ENCODE data around the gene STARD10.

The STARD10 gene

DNA sequence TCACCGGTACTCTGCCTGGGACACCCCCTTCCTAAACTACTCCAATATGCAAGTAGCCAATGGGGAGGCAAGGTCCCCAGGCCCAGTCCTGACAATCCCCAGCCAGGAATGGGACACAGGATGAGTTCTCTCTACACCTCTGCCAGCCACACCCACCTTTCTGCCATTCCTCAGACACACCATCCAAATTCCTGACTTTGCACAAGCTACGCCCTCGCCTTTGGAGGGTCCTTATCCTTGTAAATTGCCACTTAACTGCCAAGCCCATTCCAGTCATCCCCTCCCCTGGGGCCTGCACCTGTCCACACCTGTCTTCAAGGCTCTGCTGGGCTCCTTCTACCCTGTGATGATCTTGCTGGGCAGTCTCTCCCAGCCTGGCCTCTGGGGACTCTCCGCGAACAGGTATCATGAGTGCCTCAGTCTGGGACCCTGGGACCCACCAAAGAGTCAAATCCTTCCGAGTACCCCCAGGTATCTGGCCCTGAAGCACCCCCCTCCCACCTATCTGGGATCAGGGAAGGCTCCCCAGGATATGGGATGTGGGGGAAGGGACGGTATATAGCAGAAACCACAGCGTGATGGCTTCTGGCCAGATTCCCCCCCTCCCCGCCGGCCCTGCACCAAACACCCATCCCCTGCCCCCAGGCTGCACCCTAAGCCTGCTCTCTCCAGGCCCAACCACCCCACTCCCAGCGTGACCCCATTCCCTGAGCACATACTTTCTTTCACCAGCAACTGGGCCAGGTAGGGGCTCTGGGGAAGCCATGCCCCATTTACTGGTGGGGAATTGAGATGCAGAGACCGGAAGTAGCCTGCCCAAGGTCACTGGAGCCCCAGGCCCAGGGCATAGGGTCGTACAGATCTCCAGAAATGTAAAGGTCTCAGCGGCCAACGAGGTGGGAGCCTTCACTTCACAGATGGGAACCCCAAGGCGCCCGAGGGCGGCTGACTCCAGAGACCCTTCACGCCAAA is 42.4 kb downstream of the STARD10 start:
- TF ChIP-seq, protein P1, sequence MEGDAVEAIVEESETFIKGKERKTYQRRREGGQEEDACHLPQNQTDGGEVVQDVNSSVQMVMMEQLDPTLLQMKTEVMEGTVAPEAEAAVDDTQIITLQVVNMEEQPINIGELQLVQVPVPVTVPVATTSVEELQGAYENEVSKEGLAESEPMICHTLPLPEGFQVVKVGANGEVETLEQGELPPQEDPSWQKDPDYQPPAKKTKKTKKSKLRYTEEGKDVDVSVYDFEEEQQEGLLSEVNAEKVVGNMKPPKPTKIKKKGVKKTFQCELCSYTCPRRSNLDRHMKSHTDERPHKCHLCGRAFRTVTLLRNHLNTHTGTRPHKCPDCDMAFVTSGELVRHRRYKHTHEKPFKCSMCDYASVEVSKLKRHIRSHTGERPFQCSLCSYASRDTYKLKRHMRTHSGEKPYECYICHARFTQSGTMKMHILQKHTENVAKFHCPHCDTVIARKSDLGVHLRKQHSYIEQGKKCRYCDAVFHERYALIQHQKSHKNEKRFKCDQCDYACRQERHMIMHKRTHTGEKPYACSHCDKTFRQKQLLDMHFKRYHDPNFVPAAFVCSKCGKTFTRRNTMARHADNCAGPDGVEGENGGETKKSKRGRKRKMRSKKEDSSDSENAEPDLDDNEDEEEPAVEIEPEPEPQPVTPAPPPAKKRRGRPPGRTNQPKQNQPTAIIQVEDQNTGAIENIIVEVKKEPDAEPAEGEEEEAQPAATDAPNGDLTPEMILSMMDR (IDR thresholded peaks at IDR 0.05; ENCODE audit: insufficient read depth, low read length, poor library complexity, severe bottlenecking): no peak
- H3K27me3 ChIP-seq (replicated peaks; ENCODE audit: control insufficient read depth, insufficient read depth, low read length): no peaks in the 10 kb centered on the region
- H3K36me3 ChIP-seq (ENCODE audit: control insufficient read depth, insufficient read depth, low read length): no peaks in the 10 kb centered on the region; the same call in 1 of the 2 replicates
- peak overlapping the region; percentile 72 for H3K4me3 ChIP-seq (replicated peaks; ENCODE audit: low read depth, low read length)
- DNase-seq (ENCODE audit: extremely low read depth, insufficient read length): no peak

DNA sequence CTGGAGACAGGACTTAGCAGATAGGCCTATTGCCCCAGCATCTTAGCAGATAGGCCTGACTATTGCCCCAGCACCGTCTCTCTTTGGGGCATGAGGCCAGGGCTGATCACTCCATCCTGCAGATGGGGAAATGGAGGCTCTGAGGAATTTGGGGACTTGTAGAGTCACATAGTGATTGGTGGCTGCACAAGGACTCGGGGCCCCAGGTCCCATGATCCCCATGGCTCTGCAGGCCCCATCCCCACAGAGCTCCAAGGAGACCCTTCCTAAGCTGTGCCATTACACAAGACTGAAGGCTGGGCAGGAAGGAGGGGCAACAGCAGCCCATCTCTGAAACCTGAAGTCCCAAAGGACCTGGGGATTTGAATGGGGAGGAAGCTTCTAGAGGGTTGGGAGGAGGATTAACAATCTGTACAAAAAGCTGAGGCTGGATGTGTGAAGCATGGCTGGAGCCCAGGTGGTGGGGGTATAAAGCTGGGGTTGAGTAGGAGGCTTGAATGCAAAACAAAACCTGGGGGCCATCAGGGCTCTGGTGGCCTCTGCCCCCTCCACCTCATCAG is 43.2 kb downstream of the STARD10 start:
- H3K27me3 ChIP-seq (replicated peaks; ENCODE audit: control insufficient read depth, insufficient read depth, low read length): no peaks in the 10 kb centered on the region
- H3K36me3 ChIP-seq (ENCODE audit: control insufficient read depth, insufficient read depth, low read length): peaks cover 1% of the 10 kb centered on the region; the same call in 1 of the 2 replicates
- no peak for DNase-seq (ENCODE audit: extremely low read depth, insufficient read length)
- TF ChIP-seq, protein P1 (IDR thresholded peaks at IDR 0.05; ENCODE audit: insufficient read depth, low read length, poor library complexity, severe bottlenecking): no peak
- peak overlapping the region; percentile 72 for H3K4me3 ChIP-seq (replicated peaks; ENCODE audit: low read depth, low read length)

DNA sequence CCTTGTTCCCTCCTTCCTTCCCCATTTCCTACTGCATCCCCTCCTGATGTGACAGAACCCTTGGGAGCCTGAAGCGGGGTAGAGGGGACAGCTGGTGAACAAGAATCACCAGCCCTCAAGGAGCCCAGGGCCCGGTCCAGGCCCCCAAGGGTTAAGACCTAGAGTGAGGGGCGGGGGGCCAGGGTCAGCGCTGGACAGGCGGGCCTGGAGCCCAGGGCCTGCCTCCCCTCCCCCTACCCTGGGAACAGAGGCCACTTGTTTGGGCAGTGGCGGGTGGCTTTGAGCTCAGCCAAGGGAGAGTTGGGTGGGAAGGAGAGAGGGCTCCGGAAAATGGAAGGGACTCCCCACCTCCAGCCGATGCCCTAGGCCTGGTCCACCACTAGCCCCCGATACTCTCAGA is 43.8 kb downstream of the STARD10 start:
- Histone ChIP-seq H3K36me3 (ENCODE audit: control insufficient read depth, insufficient read depth, low read length) (peaks cover 3% of the 10 kb centered on the region; the same call in 1 of the 2 replicates), H3K27me3 (replicated peaks; ENCODE audit: control insufficient read depth, insufficient read depth, low read length) (no peaks in the 10 kb centered on the region), H3K4me3 (replicated peaks; ENCODE audit: low read depth, low read length) (no peak overlapping the region)
- TF ChIP-seq, protein P1 (IDR thresholded peaks at IDR 0.05; ENCODE audit: insufficient read depth, low read length, poor library complexity, severe bottlenecking): no peak
- no peak for DNase-seq (ENCODE audit: extremely low read depth, insufficient read length)

DNA sequence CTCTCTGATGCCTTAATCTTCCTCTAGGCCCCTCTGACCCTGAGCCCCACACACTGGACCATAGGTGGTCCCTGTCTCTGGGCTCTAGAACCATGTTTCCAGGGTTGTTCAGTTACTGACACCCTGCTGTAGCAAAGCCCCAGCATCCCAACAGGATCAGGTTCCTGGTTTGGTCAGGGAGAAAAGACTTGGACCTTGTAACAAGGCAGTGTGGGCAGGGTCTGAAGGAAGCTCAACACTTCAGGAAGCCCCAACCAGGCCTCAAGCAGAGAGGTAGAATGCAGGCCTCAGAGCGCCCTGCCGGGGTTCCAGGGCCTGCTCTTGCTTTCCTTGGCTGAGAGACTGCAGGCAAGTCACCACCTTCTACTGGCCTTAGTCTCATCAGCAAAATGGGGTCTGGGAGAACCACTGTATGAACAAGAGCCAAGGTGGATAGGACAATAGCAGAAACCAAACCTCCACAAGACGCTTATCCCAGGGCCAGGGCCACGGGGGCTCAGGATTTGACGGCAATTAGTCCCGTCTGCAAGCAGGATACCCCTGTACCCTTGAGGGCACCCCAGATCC is 46.5 kb downstream of the STARD10 start:
- Histone ChIP-seq H3K36me3 (ENCODE audit: control insufficient read depth, insufficient read depth, low read length) (peaks cover 3% of the 10 kb centered on the region; the same call in 1 of the 2 replicates), H3K27me3 (replicated peaks; ENCODE audit: control insufficient read depth, insufficient read depth, low read length) (no peaks in the 10 kb centered on the region), H3K4me3 (replicated peaks; ENCODE audit: low read depth, low read length) (no peak overlapping the region)
- TF ChIP-seq, protein P1 (IDR thresholded peaks at IDR 0.05; ENCODE audit: insufficient read depth, low read length, poor library complexity, severe bottlenecking): no peak
- no peak for DNase-seq (ENCODE audit: extremely low read depth, insufficient read length)

DNA sequence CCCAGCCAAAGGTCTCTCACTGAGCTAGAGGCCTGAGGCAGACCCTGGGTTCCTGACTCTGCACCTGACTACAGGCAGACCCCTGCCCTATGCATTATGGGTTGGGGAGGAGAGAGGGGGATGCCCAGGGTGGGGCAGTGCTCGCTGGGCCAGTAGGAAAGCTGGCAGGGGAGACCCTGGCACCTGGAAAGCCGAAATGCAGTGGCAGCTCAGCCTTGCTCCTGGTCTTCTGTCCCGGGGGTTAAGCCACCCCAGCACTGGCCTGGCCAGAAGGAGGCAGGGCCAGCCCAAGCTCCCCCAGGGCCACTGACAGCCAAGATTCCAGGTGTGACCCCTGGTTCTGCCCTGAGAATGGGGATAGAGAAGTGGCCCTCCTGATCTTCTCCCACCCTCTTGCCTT is 47.0 kb downstream of the STARD10 start:
- TF ChIP-seq, protein P1 (IDR thresholded peaks at IDR 0.05; ENCODE audit: insufficient read depth, low read length, poor library complexity, severe bottlenecking): no peak
- Histone ChIP-seq H3K4me3 (replicated peaks; ENCODE audit: low read depth, low read length) (no peak overlapping the region), H3K27me3 (replicated peaks; ENCODE audit: control insufficient read depth, insufficient read depth, low read length) (no peaks in the 10 kb centered on the region), H3K36me3 (ENCODE audit: control insufficient read depth, insufficient read depth, low read length) (peaks cover 3% of the 10 kb centered on the region; the same call in 1 of the 2 replicates)
- no peak for DNase-seq (ENCODE audit: extremely low read depth, insufficient read length)

Measured in GM06990 (cell line).